Dedifferentiated amniotic fluid mesenchymal stem cell (primary cell): ENCODE measurements around the gene RARB.

Experiments
- DNase-seq: peaks from one replicate; pipeline ENCODE4 v3.0.0-alpha.2; 2016; ENCODE audit errors: extremely low spot score

The RARB gene

GRCh38 chr3:25423780-25424588, 4.1 kb upstream of the RARB start:
- peak; percentile 72 for DNase-seq

GRCh38 chr3:25424614-25425013, 3.4 kb upstream of the RARB start:
- DNase-seq = no peak

- DNase-seq = no peak
Measured at GRCh38 chr3:25426408-25426807, 1.7 kb upstream of the RARB start.

GRCh38 chr3:25427155-25427554, 908 bp upstream of the RARB start:
- no peak for DNase-seq

GRCh38 chr3:25427563-25427941, 511 bp upstream of the RARB start:
- DNase-seq = no peak

- DNase-seq = no peak
Measured at GRCh38 chr3:25428789-25429335, 799 bp downstream of the RARB start.

GRCh38 chr3:25429361-25430286, 1.6 kb downstream of the RARB start:
- DNase-seq = no peak

DNA sequence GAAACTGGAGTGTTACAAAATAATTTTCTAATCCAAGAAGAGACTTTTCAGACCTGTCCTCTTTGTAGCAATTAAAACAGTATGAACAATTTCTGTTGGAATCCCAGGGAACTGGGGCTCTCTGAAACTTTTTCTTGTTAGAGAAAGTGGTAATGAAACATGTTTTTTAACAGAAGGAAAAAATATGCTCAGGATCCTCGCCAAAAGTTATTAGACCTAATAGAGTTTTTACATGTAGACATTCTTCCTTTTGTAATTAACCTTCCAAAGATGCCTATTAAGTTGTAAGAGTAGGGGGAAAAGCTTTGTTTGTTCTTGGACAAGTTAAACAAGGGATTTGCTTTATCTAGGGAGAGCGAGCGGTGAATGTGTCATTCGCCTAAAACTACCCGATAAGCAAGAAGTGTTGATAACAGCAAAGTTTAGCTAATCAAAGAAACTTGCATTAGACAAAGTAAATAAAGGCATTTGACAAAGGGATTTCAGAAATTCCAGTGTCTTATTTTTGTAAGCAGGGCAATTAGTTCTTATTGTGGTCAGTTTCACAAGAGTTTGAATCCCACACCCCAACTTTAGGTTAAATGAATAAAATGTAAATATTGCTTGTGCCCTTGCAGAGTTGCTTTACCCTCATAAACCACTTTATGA, 2.3 kb downstream of the RARB start:
- no peak for DNase-seq

DNA sequence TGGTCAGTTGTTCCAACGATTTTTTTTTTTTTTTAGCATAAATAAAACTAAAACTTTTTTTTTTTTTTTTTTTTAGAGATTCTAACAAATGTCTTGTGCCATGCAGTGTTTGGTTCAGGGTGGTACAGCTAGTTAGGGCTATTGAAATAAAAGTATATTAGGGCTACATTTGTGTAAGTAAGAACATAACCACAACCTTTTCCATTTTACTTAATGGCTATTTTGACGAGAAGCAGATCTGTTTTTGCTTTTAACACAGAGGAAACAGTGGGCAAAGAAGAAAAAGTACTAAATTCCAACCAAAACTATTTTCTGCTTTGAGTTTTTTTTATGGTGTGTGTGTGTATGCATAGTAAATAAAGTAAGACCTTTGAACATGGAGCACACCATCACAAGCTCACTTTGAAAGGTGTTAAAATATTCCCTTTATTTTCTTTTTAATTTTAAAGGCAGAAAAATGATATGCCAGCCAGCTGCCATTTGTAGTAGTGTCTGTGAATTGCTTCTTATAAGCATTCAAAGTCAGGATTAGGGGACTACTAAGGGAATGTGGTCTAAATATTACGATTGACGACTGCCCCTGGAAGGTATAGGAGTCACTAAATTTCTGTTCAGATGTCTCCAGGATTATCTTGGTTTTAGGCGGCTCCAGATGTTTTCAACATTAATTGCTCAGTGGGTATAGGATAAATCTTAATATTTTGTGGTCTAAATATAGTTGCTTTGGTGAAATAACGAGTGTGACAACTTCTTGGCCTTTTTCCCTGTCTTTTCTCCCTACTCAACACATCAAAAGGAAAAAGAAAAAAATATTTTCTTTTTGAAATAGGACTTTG, 3.1 kb downstream of the RARB start:
- DNase-seq = no peak

- DNase-seq = no peak
Measured at GRCh38 chr3:25432176-25432720, 4.2 kb downstream of the RARB start.

DNA sequence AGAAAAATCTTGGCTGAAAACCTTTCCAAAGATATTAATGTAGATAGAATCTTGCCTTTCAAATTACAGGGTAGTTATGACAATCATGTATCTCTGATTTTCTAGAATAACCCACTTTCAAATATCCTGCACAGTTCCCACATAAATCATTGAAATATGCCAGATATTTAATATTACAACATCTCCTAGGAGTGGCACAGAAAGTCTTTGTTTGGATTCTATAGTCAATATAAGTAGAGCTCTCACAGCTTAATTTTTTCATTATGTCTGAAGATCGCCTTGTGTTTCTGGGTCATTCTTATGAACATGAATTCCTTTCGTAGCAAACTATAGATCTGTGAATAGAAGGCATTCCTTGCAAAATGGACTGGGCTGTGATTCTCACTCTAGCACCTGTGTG, 5.0 kb downstream of the RARB start:
- no peak for DNase-seq

DNA sequence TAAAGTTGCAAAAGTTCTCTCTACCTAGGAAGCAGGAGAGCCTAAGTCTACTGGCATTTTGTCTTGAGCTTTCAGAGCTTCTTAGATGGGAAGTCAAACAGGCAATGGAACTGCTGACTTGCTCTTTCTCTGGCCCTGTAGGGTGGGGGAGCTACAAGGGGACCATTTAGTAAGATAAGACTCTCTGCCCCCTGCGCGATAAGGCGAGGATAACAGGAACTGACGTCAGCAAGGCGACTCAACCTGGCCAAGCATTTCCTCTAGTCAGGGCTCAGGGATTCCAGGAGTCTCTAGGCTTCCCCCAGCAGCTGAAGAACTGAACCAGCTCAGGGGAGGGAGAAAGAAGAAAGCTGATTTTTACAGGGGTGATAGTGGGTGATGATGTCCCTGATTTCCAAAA, 5.8 kb downstream of the RARB start:
- no peak for DNase-seq

DNA sequence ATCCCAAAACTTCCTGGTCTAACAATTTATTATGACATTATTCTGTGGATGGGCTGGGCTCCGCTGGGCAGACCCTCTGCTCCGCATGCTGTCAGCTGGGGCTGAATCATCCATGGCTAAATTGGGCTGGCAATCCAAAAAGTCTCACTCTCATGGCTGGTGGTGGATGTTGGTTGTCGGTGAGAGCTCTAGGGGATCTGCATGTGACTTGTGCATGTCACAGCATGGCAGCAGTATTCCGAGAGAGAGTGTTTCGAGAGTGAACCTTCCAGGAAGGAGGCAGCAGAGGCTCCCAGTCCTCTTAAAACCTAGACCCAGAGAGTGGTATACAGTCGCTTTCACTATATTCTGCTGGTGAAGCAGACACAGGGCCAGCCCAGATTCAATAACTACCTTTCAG, 9.9 kb downstream of the RARB start:
- no peak for DNase-seq

DNA sequence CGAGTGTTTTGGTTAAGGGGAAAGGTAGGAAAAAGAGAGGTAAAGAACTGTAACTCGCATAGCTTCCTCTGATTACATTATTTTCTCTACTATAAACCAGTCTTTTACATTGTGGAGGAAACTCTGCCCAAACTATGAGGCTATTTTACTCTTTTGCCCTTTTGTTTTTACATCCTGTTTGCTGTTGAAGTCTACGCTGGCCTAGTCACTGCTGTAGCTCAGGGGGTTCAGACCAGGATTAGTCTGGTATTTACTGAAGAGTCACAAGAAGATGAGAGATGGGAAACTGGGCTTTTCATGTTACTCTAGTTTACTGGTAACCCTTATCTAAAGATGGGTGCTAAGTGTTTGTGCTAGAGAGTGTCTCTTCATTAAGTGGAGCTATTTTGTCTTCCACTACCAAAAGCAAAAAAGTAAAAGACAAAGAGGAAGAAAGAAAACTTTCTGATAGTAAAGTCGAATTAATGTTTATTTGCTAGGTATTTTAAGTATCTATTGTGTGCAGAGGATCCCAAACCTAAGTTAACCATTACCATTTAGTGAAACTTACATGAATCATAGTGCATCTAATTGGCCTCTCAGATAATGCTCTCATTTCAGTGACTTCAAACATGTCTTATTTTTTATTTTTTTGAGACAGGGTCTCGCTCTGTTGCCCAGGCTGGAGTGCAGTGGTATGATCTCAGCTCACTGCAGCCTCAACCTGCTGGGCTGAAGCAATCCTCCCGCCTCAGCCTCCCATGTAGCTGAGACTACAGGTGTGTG, 10.9 kb downstream of the RARB start:
- no peak for DNase-seq

GRCh38 chr3:25441234-25441856, 13.3 kb downstream of the RARB start:
- no peak for DNase-seq

DNA sequence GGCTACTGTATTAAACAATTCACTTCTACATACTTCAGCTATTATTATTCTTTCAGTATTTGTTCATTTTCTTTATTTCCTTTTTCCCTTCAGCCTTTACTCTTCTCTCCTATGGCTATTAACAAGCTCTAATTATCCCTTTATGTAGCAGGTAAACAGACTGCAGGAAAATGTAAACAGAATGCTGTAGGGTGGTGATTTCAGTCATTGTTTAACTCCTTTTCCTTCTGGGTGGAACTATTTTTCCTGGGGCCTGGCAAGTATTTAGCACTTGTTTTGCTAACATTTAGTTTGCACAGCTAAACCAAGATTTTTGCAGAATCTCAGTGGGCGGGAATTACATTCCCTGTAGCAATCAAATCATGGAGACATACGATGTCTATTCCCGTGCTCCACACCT, 14.4 kb downstream of the RARB start:
- DNase-seq = no peak

DNA sequence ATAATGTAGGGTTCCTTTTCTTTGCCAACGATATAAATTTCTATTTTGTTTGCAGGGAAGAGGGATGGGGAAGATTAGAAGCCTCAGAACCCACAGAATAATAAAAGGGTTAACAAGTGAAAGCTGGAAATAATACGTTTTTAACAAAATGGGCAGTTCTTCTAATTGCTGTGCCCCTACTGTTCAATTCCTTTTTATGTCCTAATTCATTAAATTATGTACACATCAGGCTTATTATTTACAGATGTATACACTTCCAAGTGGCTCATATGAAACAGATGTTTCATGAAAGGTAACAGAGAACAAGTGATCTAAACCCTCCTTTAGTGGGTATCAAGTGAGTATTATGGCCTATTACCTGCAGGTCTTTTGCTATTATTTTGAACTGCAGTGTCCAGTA, 16.2 kb downstream of the RARB start:
- no peak for DNase-seq

DNA sequence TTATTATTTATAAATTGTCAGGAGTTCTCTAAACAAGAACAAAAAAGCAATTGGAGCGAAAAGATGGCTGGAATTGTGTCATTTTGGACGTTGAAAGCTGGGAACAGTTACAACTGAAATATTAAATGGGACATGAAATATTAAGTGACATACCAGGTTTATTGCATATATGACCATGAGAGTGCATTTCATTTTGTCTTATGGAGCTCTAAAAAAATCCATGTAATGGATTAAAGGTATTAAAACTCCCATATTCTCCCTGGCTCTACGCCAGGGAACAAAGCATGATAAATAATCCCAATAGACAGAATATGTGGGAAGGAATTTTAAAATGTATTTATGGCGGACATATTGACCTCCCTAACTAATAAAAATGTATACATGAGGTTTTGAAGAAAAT, 17.7 kb downstream of the RARB start:
- DNase-seq = no peak

- no peak for DNase-seq
Measured at GRCh38 chr3:25447285-25447684, 19.2 kb downstream of the RARB start.

- DNase-seq = no peak
Measured at GRCh38 chr3:25447925-25448324, 19.9 kb downstream of the RARB start.
